Astrocyte of the cerebellum (primary cell): Measurements from ENCODE around the gene BCORL1.

Experiments used
- DNase-seq: peaks from one replicate; pipeline ENCODE4 v3.0.0-alpha.2; 2011; ENCODE audit warnings: low read depth
- H3K4me3 ChIP-seq: 2 replicates; pipeline ENCODE4 v1.5.1; 2011; ENCODE audit warnings: mild to moderate bottlenecking, low read depth, low read length, moderate library complexity
- CTCF ChIP-seq: IDR thresholded peaks from 2 replicates; pipeline ENCODE4 v1.5.1; 2012; ENCODE audit warnings: low read length, low read depth, moderate library complexity, mild to moderate bottlenecking; ENCODE audit errors: missing control alignments
- in situ Hi-C: cut with HindIII; loops from 2 replicates; pipeline ENCODE4 v1.10.0; 2017; ENCODE audit warnings: low sequenced_read_pairs

BCORL1 gene

GRCh38 chrX:130083656-130084382 lies 101.4 kb downstream of the BCORL1 start:
- in situ Hi-C loops: no loop called here
- no peak for TF ChIP-seq CTCF
- no peak for DNase-seq
- H3K4me3 ChIP-seq: no peak overlapping the region

- no peak overlapping the region for H3K4me3 ChIP-seq
- no peak for TF ChIP-seq CTCF
- no peak for DNase-seq
- in situ Hi-C loops: no loop called here
These were observed 102.3 kb downstream of the BCORL1 start for GRCh38 chrX:130084631-130085237.

DNA sequence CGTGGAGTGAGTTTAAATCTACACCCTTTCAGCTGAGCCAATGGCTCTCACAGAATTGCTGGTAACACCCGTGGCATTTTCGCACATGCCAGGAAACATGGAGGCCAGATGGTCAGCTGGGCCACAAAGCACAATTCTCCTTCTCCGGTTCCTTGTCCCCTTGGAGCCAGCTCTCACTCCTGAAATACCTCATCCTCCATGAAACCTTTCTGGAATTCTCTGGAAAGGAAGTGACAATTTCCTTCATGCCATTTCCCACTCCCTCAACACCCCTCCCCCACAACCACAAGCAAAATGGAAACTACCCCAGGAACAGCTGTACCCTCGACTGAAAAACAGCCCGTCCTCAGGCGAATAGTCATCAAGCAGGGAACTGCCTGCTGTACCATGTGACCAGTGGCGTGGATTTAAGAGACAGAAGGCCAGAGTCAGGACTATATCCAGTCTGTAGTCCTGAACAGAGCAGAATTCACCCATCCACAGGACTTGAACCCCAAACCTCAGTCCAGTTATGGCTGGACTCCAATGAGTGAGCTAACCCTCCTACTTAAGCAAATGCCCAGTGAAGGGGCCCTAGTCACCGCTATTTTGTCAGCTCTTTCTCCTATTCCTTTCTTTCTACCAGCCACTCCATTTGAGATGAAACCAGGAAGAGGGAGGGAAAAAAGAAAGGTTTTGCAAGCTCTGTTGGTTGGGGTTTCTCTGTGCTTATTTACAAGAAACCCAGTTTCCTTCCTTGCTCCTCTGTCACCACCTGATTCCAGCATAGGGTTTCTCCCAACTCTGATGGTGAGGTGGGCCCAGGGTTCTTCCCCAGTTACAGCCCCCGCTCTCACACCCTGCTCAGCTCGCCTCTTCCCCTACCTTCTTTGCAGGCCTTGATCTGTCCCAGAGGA lies 103.4 kb downstream of the BCORL1 start:
- no peak for DNase-seq
- H3K4me3 ChIP-seq: no peak overlapping the region
- no peak for TF ChIP-seq CTCF
- in situ Hi-C loops: no loop called here

GRCh38 chrX:130086447-130087206 lies 104.2 kb downstream of the BCORL1 start:
- H3K4me3 ChIP-seq: no peak overlapping the region
- in situ Hi-C loops: no loop called here
- DNase-seq: no peak

GRCh38 chrX:130090364-130090763 lies 107.9 kb downstream of the BCORL1 start:
- in situ Hi-C loops: no loop called here
- no peak for TF ChIP-seq CTCF
- H3K4me3 ChIP-seq: no peak overlapping the region
- no peak for DNase-seq

More at GRCh38 chrX:130086447-130087206, 104.2 kb downstream of the BCORL1 start:
- TF ChIP-seq CTCF: no peak
